Prostate gland (tissue), 2 donors: ENCODE data around the gene CPNE1.

ENCODE experiments used
- POLR2A ChIP-seq: fragments of 450-650 bp; IDR thresholded peaks from one replicate; pipeline ENCODE4 v1.6.1; 2016; ENCODE audit warnings: antibody characterized with exemption, mild to moderate bottlenecking
- TF ChIP-seq, protein P1 (sequence below), 4 experiments: fragments of 200-600 bp in 2 of 4; fragments of 450-650 bp in 2 of 4; sonication (generic) in 2 of 4; IDR thresholded peaks; 1 replicate in 3 of 4; 2 replicates in 1 of 4; pipeline ENCODE4 v1.5.1; 2016 to 2019; ENCODE audit warnings: antibody characterized with exemption in 4 of 4, mild to moderate bottlenecking in 2 of 4, moderate library complexity in 2 of 4

- TF ChIP-seq, protein P1, sequence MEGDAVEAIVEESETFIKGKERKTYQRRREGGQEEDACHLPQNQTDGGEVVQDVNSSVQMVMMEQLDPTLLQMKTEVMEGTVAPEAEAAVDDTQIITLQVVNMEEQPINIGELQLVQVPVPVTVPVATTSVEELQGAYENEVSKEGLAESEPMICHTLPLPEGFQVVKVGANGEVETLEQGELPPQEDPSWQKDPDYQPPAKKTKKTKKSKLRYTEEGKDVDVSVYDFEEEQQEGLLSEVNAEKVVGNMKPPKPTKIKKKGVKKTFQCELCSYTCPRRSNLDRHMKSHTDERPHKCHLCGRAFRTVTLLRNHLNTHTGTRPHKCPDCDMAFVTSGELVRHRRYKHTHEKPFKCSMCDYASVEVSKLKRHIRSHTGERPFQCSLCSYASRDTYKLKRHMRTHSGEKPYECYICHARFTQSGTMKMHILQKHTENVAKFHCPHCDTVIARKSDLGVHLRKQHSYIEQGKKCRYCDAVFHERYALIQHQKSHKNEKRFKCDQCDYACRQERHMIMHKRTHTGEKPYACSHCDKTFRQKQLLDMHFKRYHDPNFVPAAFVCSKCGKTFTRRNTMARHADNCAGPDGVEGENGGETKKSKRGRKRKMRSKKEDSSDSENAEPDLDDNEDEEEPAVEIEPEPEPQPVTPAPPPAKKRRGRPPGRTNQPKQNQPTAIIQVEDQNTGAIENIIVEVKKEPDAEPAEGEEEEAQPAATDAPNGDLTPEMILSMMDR (IDR thresholded peaks at IDR 0.05): no peak
- TF ChIP-seq POLR2A: no peak
Measured at GRCh38 chr20:35629427-35630145, 35.1 kb downstream of the CPNE1 start.
